ENCODE measurements around the gene HOXB1. TPM values are rescaled to one million over a fixed set of nuclear protein-coding genes. Genes with fewer than 3 reads are reported as not detected.

HOXB1 gene
- total RNA-seq, 2 experiments from 2014 or later: not detected

GRCh38 chr17:48562934-48563333 is 32.1 kb upstream of the HOXB1 start:
- peaks cover 0 to 3% of the 10 kb centered on the region in 2 experiments for H3K27me3 ChIP-seq (ENCODE audit: control insufficient read depth in 1 of 2, insufficient read depth in 2 of 2, low read length in 2 of 2)
- intact Hi-C loops (cut with DNase I, micrococcal nuclease): no loop called here
- H3K4me1 Mint-ChIP-seq (ENCODE audit: low read depth): no peaks in the 10 kb centered on the region

GRCh38 chr17:48561884-48562810 is 31.3 kb upstream of the HOXB1 start:
- Histone ChIP-seq H3K9me3 (ENCODE audit: control insufficient read depth in 1 of 2, insufficient read depth in 1 of 2, low read length in 2 of 2) (no peaks in the 10 kb centered on the region), H3K36me3 (ENCODE audit: insufficient read depth, low read length) (no peaks in the 10 kb centered on the region), H3K27me3 (ENCODE audit: control insufficient read depth in 1 of 2, insufficient read depth in 2 of 2, low read length in 2 of 2) (no peaks in the 10 kb centered on the region), H3K4me3 (ENCODE audit: low read length) (no peak overlapping the region), H3K4me1 (ENCODE audit: insufficient read depth, low read length) (peaks cover 2% of the 10 kb centered on the region), H3K27ac (ENCODE audit: low read depth in 1 of 2, low read length in 2 of 2) (no peak overlapping the region)
- no peaks in the 10 kb centered on the region for H3K36me3 Mint-ChIP-seq (ENCODE audit: low read depth)
- ATAC-seq (ENCODE audit: poor library complexity) (no peak), DNase-seq (no peak)
- TF ChIP-seq CTCF (IDR thresholded peaks at IDR 0.05): no peak
- ChIA-PET POLR2A (no interaction called here), CTCF (no interaction called here)
- H3K4me1 Mint-ChIP-seq (ENCODE audit: low read depth): no peaks in the 10 kb centered on the region
- no peak overlapping the region for H3K27ac Mint-ChIP-seq
- intact Hi-C loops (cut with DNase I, micrococcal nuclease): no loop called here
- H3K9me3 Mint-ChIP-seq: no peaks in the 10 kb centered on the region
- H3K27me3 Mint-ChIP-seq: peaks cover 35% of the 10 kb centered on the region
- H3K4me3 Mint-ChIP-seq: no peak overlapping the region

More at GRCh38 chr17:48562934-48563333, 32.1 kb upstream of the HOXB1 start:
- Histone ChIP-seq H3K4me1 (ENCODE audit: insufficient read depth, low read length) (peaks cover 2% of the 10 kb centered on the region), H3K36me3 (ENCODE audit: insufficient read depth, low read length) (no peaks in the 10 kb centered on the region), H3K9me3 (ENCODE audit: control insufficient read depth in 1 of 2, insufficient read depth in 1 of 2, low read length in 2 of 2) (no peaks in the 10 kb centered on the region), H3K27ac (ENCODE audit: low read depth in 1 of 2, low read length in 2 of 2) (no peak overlapping the region), H3K4me3 (ENCODE audit: low read length) (no peak overlapping the region)
- Mint-ChIP-seq H3K4me3 (no peak overlapping the region), H3K9me3 (no peaks in the 10 kb centered on the region), H3K27ac (no peak overlapping the region), H3K36me3 (ENCODE audit: low read depth) (no peaks in the 10 kb centered on the region), H3K27me3 (peaks cover 30% of the 10 kb centered on the region)
- DNase-seq (no peak), ATAC-seq (ENCODE audit: poor library complexity) (no peak)
- ChIA-PET CTCF (no interaction called here), POLR2A (no interaction called here)
- TF ChIP-seq CTCF (IDR thresholded peaks at IDR 0.05): no peak

- peaks cover 0 to 6% of the 10 kb centered on the region in 2 experiments for H3K27me3 ChIP-seq (ENCODE audit: control insufficient read depth in 1 of 2, insufficient read depth in 2 of 2, low read length in 2 of 2)
- Mint-ChIP-seq H3K9me3 (no peaks in the 10 kb centered on the region), H3K4me1 (ENCODE audit: low read depth) (peaks cover 4% of the 10 kb centered on the region), H3K27ac (no peak overlapping the region), H3K36me3 (ENCODE audit: low read depth) (no peaks in the 10 kb centered on the region), H3K27me3 (peaks cover 54% of the 10 kb centered on the region), H3K4me3 (no peak overlapping the region)
- H3K4me1 ChIP-seq (ENCODE audit: insufficient read depth, low read length): peaks cover 9% of the 10 kb centered on the region
- TF ChIP-seq CTCF (IDR thresholded peaks at IDR 0.05): no peak
- no peaks in the 10 kb centered on the region for H3K36me3 ChIP-seq (ENCODE audit: insufficient read depth, low read length)
- CTCF ChIA-PET: interaction anchor here (0.8 kb wide), 1 partner anchor 68 kb away, joined by 3 read pairs; no protein-coding TSS in a partner anchor
- intact Hi-C loops (cut with DNase I, micrococcal nuclease): no loop called here
- POLR2A ChIA-PET: no interaction called here
- H3K27ac ChIP-seq (ENCODE audit: low read depth in 1 of 2, low read length in 2 of 2): no peak overlapping the region
- no peak for DNase-seq
- ATAC-seq (ENCODE audit: poor library complexity): no peak
- no peaks in the 10 kb centered on the region for H3K9me3 ChIP-seq (ENCODE audit: control insufficient read depth in 1 of 2, insufficient read depth in 1 of 2, low read length in 2 of 2)
- no peak overlapping the region for H3K4me3 ChIP-seq (ENCODE audit: low read length)
Observed at GRCh38 chr17:48559840-48560817, 29.3 kb upstream of the HOXB1 start.

Data from CD4-positive, alpha-beta T cell (primary cell).